GM13977 (cell line): ENCODE results near the gene STUM.

Experiments used
- DNase-seq: peaks from one replicate; pipeline ENCODE4 v3.0.0; 2012; ENCODE audit warnings: low spot score
- CTCF ChIP-seq: IDR thresholded peaks from 2 replicates; pipeline ENCODE4 v1.5.1; 2012; ENCODE audit warnings: mild to moderate bottlenecking, control low read depth; ENCODE audit not compliant: insufficient read depth; ENCODE audit errors: extremely low read depth, missing control alignments
- in situ Hi-C: fragments of 300-500 bp; cut with MboI; formaldehyde crosslinking; loops from one replicate; pipeline ENCODE4 v1.12.0; 2022; ENCODE audit warnings: low sequenced_read_pairs, low pct_unique_long_range_greater_than_20kb, mixed read lengths, inconsistent platforms; ENCODE audit not compliant: unreplicated experiment

Gene STUM

DNA sequence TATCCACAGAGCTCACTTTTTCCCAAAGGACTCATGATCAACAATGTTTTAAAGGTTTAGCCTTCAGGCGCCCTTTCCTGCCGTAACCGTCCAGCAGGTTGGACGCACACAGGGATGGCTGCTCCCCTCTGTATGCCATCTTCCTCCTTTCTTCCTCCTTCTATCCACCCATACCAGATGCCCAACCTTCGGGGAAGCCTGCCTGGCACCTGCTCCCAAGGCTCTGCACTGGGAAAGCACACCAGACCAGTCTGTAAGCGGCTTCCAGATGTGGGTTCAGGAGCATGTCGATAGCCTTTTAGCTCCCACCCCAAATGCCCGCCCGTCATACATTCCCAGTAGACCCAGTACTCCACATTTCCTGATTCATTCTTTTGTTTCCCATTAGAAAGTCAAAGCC is 52.9 kb downstream of the STUM start:
- no peak for DNase-seq
- TF ChIP-seq CTCF = no peak
- in situ Hi-C loops = no loop called here

- TF ChIP-seq CTCF = no peak
- in situ Hi-C loops = no loop called here
- no peak for DNase-seq
Measured at GRCh38 chr1:226602186-226603021, 53.8 kb downstream of the STUM start.

DNA sequence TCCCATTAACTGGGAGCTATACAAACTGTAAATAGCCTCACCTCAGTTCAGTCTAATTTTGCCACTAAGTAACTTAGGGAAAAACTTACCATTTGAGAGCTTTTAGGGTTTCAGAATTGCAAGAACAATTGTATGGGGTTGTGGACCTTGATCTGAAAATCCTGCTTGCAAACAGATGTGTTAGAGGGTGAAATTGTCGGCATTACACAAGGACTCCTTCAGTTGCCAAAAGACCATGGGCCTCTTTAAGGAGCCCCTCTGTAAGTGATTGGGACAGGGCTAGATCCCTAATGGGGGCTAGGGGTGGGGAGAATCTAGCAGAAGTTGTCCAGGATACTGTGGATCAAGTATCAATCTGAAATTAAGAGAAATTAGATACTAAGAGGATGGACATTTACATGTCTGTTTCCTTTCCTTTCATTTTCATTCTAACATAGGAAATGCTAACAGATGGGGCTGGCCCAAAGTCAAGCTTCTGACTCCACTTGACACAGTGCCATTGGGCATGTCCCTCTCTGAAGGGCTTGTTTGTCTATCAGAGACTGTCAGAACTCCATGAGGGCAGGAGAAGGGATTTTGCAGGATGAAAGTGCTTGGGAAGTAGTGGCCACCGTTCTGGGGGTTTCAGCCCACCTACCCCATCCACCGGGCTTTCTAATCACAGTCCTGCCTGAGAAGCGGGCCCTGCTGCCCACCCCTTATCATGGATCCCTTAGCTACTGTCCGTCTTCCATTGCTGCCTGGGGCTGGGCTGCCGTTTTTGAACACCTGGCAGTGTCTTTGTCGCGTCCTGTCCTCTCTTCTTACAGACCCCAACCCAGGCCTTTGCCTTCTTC is 54.7 kb downstream of the STUM start:
- in situ Hi-C loops = no loop called here
- DNase-seq = no peak
- TF ChIP-seq CTCF = no peak

DNA sequence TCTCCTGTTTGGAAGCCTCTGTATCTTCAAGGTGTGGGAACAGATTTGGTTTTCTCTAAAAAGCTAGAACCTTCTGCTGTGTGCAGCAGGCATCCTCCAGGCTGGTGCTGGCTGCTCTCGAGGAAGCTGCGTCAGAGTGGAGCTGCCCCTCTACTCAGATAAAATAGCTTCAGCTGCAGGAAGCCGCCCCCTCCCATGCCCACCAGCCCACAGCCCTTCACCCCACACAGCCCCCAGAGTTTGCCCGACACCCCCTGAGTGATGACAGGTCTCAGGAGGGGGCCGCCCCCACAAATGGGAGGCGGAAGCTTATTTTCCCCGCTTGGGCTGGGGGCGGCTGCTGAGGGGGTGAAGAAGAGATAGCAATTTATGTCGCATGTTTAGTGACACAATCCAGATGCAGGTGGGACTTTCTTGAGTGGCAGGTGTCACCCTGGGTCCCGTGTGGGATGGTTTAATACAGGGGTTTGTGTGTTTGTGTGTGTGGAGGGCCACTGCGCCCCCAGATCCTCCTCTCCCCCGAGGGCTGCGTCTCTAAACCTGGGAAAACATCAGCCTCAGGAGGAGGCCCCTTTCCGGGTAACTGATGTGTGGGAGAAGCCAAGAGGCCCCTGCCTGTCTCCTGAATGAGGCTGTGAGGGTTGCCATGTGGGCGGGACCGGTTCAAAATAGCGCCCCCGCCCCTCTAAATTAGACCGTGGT is 55.4 kb downstream of the STUM start:
- in situ Hi-C loops = no loop called here
- DNase-seq = no peak
- no peak for TF ChIP-seq CTCF

- no peak for TF ChIP-seq CTCF
- in situ Hi-C loops = no loop called here
- no peak for DNase-seq
Measured at GRCh38 chr1:226604560-226605317, 56.2 kb downstream of the STUM start.

- TF ChIP-seq CTCF = no peak
- in situ Hi-C loops = no loop called here
- no peak for DNase-seq
Measured at GRCh38 chr1:226605318-226605950, 56.9 kb downstream of the STUM start.
